HS-27A (cell line): ENCODE data around the gene EXTL1.
"Not testable (repeated sequence)": the region's sequence is repeated elsewhere in the genome, so short reads cannot be mapped to it uniquely, and the experiment has no call there.

Experiments used
- DNase-seq: peaks from one replicate; pipeline ENCODE4 v3.0.0-alpha.2; 2012; ENCODE audit warnings: low read depth, missing footprints

Gene EXTL1

GRCh38 chr1:26021647-26022403, at the start of gene EXTL1:
EXTL1 (plus strand) TSS chr1:26021775; CDS start chr1:26022647, 872 bp downstream.
- DNase-seq = no peak

GRCh38 chr1:25971811-25972180, 49.8 kb upstream of the EXTL1 start:
- DNase-seq = no peak

- DNase-seq = no peak
Observed at GRCh38 chr1:25973610-25974321, 47.8 kb upstream of the EXTL1 start.

GRCh38 chr1:25977801-25978200, 43.8 kb upstream of the EXTL1 start:
- no peak for DNase-seq

- DNase-seq = no peak
Observed at GRCh38 chr1:25978403-25978802, 43.2 kb upstream of the EXTL1 start.

GRCh38 chr1:25979210-25979609, 42.4 kb upstream of the EXTL1 start:
- no peak for DNase-seq

- DNase-seq = no peak
Observed at GRCh38 chr1:25985171-25985570, 36.4 kb upstream of the EXTL1 start.

- DNase-seq = no peak
Observed at GRCh38 chr1:25985670-25986069, 35.9 kb upstream of the EXTL1 start.

- not testable (repeated sequence) for DNase-seq
Observed at GRCh38 chr1:25986773-25987172, 34.8 kb upstream of the EXTL1 start.

GRCh38 chr1:25987951-25988350, 33.6 kb upstream of the EXTL1 start:
- no peak for DNase-seq

GRCh38 chr1:25989440-25990234, 31.9 kb upstream of the EXTL1 start:
- DNase-seq = no peak

- no peak for DNase-seq
Observed at GRCh38 chr1:25990251-25990650, 31.3 kb upstream of the EXTL1 start.

GRCh38 chr1:25990702-25991395, 30.7 kb upstream of the EXTL1 start:
- DNase-seq = no peak

GRCh38 chr1:25991937-25992688, 29.5 kb upstream of the EXTL1 start:
- no peak for DNase-seq

- DNase-seq = no peak
Observed at GRCh38 chr1:25992689-25993171, 28.8 kb upstream of the EXTL1 start.

- DNase-seq = no peak
Observed at GRCh38 chr1:25993197-25993951, 28.2 kb upstream of the EXTL1 start.

GRCh38 chr1:25994402-25995150, 27.0 kb upstream of the EXTL1 start:
- DNase-seq = no peak

- DNase-seq = no peak
Observed at GRCh38 chr1:25996966-25997827, 24.4 kb upstream of the EXTL1 start.
